WERI-Rb-1 (cell line): Measurements from ENCODE around the gene AKAP5.

Source experiments
- DNase-seq: peaks from one replicate; pipeline ENCODE4 v3.0.0-alpha.2; 2020
- H3K27ac ChIP-seq: fragments of 250-450 bp; sonication (Bioruptor Pico); 2 replicates; pipeline ENCODE4 v1.5.1; 2020; ENCODE audit warnings: mild to moderate bottlenecking, moderate library complexity
- H3K27me3 ChIP-seq: fragments of 250-450 bp; sonication (Bioruptor Pico); 2 replicates; pipeline ENCODE4 v1.5.1; 2021; ENCODE audit warnings: mild to moderate bottlenecking, low read depth, moderate library complexity; ENCODE audit not compliant: insufficient read depth, severe bottlenecking
- H3K36me3 ChIP-seq: fragments of 250-450 bp; sonication (Bioruptor Pico); 2 replicates; pipeline ENCODE4 v1.5.1; 2020; ENCODE audit warnings: mild to moderate bottlenecking, moderate library complexity
- H3K4me3 ChIP-seq: 2 replicates; pipeline ENCODE4 v1.5.1; 2011; ENCODE audit warnings: low read depth, mild to moderate bottlenecking, control low read depth, low read length
- H3K9me3 ChIP-seq: fragments of 250-450 bp; sonication (Bioruptor Pico); 2 replicates; pipeline ENCODE4 v1.5.1; 2021; ENCODE audit warnings: mild to moderate bottlenecking, moderate library complexity; ENCODE audit not compliant: severe bottlenecking
- TF ChIP-seq, protein P1 (sequence below): IDR thresholded peaks from 2 replicates; pipeline ENCODE4 v1.5.1; 2011; ENCODE audit warnings: low read depth, mild to moderate bottlenecking, control low read depth, inconsistent platforms, low read length

The AKAP5 gene

DNA sequence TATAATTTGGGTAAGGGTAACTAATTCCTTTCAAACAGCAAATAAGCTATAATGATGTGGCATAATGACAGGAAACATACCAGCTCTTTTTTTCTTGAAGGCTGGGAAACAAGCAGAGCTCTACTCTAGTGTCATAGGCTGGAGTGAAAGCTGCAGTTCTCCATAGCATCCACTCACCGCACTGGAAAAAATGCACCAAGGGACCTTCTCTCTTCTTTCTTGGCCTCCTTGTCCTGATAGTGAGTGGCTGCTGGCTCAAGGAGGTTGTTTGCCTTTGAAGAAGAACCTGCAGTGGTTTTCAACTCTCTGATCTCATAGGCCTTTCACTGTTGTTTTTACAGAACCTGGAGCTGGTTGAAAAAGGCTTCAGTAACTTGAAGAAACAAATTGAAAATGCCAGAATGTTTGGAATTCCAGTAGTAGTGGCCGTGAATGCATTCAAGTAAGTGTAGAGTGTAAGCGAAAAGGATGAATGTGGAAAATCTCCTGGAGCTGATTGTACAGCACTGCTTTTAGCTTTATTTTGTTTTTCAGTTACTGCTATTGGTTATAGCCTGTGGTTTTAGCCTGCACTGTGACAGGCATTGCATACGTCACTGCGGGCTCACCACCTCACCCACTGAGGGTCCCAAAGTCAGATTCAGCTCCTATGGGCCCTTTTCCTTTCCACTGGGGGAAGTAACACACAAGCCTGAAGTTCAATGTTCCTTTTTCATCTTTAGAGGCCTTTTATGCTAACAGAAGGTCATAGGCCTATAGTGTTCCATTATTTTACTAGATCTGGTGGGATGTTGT is 17.2 kb upstream of the AKAP5 start:
- H3K4me3 ChIP-seq, result no peak overlapping the region
- no peaks in the 10 kb centered on the region for H3K9me3 ChIP-seq
- H3K36me3 ChIP-seq, result peaks cover 51% of the 10 kb centered on the region
- DNase-seq, result no peak
- TF ChIP-seq, protein P1, sequence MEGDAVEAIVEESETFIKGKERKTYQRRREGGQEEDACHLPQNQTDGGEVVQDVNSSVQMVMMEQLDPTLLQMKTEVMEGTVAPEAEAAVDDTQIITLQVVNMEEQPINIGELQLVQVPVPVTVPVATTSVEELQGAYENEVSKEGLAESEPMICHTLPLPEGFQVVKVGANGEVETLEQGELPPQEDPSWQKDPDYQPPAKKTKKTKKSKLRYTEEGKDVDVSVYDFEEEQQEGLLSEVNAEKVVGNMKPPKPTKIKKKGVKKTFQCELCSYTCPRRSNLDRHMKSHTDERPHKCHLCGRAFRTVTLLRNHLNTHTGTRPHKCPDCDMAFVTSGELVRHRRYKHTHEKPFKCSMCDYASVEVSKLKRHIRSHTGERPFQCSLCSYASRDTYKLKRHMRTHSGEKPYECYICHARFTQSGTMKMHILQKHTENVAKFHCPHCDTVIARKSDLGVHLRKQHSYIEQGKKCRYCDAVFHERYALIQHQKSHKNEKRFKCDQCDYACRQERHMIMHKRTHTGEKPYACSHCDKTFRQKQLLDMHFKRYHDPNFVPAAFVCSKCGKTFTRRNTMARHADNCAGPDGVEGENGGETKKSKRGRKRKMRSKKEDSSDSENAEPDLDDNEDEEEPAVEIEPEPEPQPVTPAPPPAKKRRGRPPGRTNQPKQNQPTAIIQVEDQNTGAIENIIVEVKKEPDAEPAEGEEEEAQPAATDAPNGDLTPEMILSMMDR, result no peak
- no peak overlapping the region for H3K27ac ChIP-seq
- no peaks in the 10 kb centered on the region for H3K27me3 ChIP-seq

DNA sequence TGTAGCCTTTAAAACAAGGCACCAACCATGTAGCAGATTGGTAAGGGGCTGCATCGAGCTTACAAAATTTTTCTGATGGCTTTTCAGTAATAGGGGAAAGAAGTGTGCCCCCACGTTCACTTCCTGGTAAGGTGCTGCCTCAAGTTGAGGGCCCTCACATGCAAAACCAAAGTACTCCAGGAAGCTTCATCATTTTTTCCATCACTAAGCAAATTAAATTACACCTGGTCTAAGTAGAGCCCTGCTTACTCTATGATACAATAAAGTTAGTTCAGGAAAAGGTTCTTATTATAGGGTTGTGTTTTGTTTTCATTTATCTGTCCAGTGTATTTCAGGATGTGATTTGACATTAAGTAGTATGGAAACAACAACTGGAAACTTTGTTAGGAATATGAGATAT is 15.0 kb upstream of the AKAP5 start:
- TF ChIP-seq, protein P1, result no peak
- no peak for DNase-seq
- H3K36me3 ChIP-seq, result peaks cover 65% of the 10 kb centered on the region

GRCh38 chr14:64454671-64455070 is 10.6 kb upstream of the AKAP5 start:
- Histone ChIP-seq H3K9me3 (no peaks in the 10 kb centered on the region), H3K4me3 (no peak overlapping the region), H3K27me3 (no peaks in the 10 kb centered on the region), H3K27ac (no peak overlapping the region), H3K36me3 (peaks cover 71% of the 10 kb centered on the region)
- TF ChIP-seq, protein P1, result no peak
- DNase-seq, result no peak

More for the DNA sequence above, 15.0 kb upstream of the AKAP5 start:
- Histone ChIP-seq H3K27ac (no peak overlapping the region), H3K27me3 (no peaks in the 10 kb centered on the region), H3K4me3 (no peak overlapping the region), H3K9me3 (no peaks in the 10 kb centered on the region)

- TF ChIP-seq, protein P1, result no peak
- H3K4me3 ChIP-seq, result no peak overlapping the region
- H3K27ac ChIP-seq, result no peak overlapping the region
- H3K36me3 ChIP-seq, result peaks cover 39% of the 10 kb centered on the region
- H3K27me3 ChIP-seq, result no peaks in the 10 kb centered on the region
- no peak for DNase-seq
- no peaks in the 10 kb centered on the region for H3K9me3 ChIP-seq
These were observed 5.7 kb upstream of the AKAP5 start for GRCh38 chr14:64459405-64460136.

DNA sequence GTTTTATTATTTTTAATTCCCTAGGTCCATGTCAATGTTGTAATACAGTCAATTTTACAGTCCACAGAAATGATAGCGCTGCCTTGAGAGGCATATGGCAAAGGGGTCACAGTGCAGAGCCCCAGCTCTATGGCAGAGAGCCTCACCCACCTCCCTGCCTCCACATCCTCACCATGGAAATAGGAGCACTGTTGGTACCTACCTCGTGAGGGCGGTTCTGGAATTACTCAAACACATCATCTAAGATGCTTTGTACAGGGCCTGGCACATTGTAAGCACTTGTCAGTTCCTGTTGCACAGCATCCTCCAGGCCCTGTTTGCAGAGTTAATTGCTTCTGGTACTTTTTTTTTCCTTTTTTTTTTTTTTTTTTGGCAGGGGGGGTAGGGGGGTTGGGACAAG is 4.1 kb upstream of the AKAP5 start:
- Histone ChIP-seq H3K27me3 (no peaks in the 10 kb centered on the region), H3K36me3 (peaks cover 22% of the 10 kb centered on the region), H3K9me3 (no peaks in the 10 kb centered on the region), H3K4me3 (no peak overlapping the region), H3K27ac (no peak overlapping the region)
- TF ChIP-seq, protein P1, result no peak
- no peak for DNase-seq
